ENCODE data around the gene RBM48.
"Not testable (repeated sequence)": the region's sequence is repeated elsewhere in the genome, so short reads cannot be mapped to it uniquely, and the experiment has no call there.

Gene RBM48

DNA sequence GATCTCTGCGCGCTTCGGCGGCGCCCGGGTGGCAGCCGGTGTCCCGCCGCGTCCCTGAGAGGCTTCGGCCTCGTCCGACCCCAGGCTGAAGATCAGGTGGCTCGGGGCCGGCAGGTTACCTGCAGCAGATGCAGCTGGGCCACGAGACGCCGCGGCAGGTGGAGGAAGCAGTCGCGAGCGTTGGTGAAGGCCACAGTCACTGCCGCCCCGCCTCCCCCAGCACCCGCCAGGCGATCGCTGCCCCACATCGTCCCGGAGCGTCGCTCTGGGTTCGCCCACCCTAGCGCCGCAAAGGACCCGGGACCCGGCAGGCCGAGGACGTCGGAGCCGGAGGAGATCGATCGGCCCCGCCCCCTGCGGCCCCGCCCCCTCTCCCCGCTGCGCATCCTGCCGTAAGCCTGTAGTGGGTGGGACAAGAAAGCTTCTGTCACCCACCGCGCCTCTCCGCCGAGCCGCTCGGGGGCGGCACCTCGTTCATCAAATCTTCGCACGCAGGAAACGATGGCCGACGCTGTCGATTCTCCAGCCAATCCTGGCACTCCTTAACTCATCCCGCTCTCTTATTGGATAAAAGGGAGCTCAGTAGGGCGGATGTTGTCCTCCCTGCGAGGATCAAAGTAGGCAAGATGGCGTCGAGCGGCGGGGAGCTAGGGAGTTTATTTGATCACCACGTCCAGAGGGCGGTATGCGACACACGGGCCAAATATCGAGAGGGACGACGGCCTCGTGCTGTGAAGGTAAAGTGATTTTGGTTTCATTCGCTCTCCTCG, at the start of gene RBM48, which contains the start of gene PEX1:
RBM48 (plus strand) TSS at position 608 of the 770 bp plus-strand sequence; CDS start at position 627, 19 bp downstream.
PEX1 (minus strand) TSS at position 333 of the 770 bp plus-strand sequence; CDS start at position 248, 85 bp downstream.
- peak; percentile 99 for DNase-seq

DNA sequence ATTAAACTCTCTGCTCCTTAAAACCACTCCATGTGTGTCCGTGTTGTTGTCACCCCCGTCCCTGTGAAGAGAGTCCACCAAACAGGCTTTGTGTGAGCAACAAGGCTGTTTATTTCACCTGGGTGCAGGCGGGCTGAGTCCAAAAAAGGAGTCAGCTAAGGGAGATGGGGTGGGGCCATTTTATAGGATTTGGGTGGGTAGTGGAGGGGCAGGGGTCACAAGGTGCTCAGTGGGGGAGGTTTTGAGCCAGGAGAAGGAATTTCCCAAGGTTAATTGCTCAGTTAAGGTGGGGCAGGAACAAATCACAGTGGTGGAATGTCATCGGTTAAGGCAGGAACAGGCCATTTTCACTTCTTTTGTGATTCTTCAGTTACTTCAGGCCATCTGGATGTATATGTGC, 49.4 kb upstream of the RBM48 start:
- not testable (repeated sequence) for DNase-seq

DNA sequence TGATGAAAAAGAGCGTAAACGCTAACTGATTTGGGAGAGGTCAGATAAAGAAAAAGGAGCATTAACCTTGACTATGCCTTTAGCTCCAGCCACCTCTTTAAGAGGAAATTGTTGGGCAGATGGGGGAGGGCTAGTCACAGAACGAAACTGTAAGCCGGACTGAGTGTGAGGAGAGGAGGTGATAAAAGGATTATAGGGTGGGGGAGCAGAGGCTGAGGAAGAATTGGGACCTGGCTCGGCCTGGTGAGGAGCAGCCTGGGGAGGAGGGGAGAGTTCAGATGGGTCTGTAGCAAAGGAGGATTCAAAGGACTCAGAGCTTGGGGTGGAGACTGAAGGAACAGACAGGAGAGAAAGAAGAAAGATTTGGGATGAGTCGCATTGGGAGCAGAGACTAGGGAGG, 45.0 kb upstream of the RBM48 start:
- not testable (repeated sequence) for DNase-seq

DNA sequence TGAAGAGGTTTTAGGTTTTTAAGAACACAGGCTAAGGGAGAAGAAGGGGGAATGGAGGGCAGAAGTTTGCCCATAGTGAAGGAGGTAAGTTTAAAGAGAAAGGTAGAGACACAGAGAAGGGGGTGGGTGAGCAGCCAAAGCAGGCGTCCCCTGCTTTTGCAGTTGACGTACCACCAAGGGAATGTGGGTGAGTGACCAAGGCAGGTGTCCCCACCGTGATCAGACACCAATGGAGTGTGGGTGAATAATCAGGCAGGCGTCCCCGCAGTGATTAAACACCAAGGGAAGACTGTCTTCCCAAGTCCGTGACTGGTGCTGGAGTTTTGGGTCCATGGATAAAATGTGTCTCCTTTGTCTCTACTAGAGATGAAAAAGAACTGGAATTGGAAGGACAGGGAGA, 44.4 kb upstream of the RBM48 start:
- not testable (repeated sequence) for DNase-seq

DNA sequence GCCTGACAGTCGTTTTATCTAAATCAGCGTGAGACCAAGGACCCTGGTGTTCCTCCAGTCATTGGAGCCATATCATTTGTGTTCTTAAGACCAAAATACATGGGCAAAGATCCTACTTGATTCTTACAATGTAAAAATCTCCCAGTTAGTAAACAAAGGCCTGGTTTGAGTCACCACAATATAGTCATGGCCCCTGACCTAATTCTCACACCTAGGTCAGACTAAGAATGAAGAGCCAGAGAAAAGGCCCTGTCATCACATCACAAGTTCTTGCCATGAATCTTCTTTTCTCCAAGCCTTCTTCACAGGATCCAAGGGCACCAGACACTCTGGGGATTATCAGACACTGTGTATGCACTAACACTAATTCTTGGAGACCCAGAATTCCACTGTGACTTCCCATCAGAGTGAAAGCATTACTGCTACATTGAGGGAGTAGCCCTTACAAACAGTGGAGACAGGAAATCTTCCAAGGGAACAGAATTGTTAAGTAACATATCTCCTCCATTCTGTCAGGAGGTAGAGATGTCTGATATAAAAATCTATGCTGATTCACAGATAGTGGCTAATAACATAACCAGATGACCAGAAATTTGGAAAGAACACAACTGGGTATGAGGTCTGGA, 43.2 kb upstream of the RBM48 start:
- no peak for DNase-seq

DNA sequence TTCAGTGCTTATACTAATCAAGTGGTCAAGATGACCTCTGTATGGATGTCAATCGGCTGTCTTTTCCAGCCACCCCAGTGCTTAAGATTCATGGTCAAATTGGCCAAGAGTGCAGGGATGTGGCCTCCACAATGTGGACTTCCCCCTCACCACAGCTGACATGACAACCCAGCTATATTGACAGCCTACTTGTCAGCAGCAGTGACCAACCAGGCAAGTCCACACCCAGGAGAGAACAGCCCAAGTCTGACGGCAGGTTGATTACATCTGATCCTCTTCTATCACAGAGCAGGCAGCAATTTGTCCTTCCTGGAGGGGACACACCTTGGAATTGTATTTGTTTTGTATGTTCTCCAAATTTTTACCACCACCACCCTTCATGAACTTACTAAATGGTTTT, 42.6 kb upstream of the RBM48 start:
- no peak for DNase-seq

DNA sequence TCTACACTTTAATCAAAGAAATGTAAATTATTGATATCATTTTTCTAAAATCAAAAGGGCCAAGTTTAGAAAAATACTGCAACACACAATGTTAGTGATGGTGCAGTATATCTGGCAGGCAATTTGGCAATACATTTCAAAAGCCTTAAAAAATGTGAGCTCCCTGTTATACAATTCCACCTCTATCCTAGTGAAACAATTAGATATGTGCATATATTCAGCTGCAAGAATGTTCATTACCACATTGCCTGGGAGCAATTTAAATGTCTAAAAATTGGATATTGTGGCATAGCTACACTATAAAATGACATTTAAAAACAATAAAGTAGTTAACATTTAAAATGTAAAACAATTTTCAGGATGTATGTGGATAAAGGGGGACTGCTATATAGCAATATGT, 40.8 kb upstream of the RBM48 start:
- DNase-seq = no peak

DNA sequence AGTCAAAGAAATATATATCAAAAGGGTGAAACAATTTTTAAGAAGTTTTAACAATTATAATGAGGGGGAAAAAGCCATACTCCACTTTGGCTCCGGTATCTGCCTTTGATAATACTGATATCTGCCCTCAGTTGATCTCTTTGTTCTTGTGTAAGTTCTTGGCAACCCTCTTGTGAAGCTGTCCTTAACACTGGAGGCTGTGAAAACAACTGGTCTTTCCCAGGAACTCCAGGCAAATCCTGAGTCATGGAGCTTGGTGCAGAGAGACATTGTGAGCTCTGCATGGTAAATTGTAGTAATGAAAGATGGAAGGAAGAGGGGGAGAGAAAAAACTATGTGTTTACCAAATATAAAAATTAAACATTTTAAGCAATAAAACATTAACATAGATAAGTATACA, 39.0 kb upstream of the RBM48 start:
- DNase-seq = no peak

DNA sequence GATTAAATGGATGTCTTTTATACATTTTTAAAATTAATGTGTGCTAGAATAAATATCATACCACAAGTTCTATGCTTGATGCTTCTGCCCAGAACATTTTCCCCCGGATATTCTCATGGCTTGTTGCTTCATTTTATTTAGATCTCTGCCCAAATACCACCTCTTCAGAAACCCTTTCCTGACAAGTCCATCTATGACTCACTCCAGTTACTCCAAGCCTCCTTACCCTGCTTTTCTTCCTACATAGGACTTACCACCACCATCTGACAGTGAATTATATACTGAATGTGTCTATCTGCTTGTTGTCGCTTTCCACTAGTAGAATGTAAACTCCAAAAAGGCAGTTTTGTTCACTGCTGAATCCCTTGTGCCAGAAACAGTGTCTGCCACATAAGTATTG, 31.7 kb upstream of the RBM48 start:
- no peak for DNase-seq

DNA sequence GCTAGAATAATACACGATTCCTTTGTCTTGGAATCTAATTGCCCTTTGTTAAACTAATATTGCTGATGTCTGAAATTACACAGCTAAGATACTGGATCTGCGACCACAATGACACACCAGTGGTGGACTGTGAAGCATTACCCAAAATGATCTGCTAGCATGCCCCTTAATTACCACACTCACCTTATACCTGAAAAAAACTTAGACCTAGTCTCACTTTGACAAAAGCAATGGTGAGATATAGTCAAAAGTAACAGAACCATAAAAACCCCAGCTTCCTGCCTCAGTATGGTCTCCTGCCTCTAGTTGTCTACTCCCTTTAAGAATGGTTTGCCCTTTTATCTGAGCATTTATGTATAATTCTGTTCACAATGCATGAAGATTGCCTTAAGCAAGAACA, 30.0 kb upstream of the RBM48 start:
- DNase-seq = no peak

DNA sequence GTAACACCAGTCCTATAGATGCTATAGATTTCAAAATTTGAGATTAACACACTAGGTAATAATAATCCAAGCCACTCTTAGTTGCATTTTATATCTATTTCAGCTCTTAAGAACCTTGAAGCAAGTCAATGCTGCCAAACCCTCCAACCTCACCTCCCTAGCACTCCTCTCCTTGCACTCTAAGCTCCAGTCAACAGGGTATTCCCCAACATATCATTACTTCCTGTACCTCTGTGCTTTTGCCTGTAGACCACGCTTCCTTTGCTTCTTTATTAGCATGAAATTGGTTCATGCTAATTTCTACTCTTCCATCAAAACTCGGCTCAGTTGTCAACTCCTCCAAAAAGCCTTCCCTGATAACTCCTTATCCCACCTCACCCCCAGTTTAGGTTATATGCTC, 24.8 kb upstream of the RBM48 start:
- DNase-seq = no peak

DNA sequence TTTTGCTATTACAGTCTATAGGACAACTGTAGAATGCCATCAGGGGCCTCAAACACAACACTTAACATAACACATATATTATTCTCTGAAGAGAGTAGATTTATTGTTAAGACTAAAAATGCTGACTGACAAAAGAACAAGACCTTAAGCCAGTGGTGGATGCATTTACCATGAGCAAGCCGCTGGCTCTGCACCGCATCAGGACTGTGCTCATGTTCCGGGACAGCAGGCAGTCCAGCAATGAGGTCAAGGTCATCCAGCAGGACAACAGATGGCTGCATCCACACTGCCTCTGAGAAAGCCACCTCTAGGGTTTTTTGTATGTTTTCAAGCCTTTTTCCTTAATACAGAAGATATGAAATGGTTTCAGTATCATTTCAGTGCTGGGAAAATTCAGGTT, 24.0 kb upstream of the RBM48 start:
- DNase-seq = no peak

DNA sequence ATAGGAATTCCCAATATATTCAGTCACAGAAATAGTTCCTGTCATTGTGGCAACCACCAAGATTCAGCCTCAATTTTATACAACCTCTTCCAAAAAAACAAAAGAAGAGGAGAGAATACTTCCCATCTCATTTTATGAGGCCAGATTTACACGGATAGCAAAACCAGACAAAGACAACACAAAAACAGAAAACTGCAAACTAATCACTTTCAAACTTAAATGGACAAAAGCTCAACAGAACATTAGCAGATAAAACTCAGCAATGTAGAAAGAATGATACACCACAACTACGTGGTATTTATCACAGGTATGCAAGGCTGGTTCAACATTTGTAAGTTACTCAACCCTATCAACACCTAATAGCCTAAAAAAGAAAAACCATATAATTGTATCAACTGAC, 22.2 kb upstream of the RBM48 start:
- DNase-seq = no peak

DNA sequence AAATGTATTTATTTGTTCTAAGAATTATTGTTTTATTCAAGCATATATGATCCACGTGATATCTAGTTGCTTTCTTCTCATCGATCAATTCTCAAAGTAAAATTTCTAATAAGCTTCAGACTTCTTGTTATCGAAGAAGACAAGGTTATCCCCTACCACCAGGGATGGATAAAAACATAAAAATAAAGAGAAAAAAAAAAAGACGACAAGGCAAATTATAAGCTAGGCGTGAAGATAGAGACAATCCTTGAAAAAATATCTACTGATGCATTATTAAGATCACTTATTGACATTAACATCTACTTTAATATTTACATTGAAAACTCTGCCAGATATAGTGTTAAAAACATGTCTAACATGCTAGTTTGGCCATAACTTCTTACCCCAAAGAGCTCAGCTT, 19.6 kb upstream of the RBM48 start:
- no peak for DNase-seq

DNA sequence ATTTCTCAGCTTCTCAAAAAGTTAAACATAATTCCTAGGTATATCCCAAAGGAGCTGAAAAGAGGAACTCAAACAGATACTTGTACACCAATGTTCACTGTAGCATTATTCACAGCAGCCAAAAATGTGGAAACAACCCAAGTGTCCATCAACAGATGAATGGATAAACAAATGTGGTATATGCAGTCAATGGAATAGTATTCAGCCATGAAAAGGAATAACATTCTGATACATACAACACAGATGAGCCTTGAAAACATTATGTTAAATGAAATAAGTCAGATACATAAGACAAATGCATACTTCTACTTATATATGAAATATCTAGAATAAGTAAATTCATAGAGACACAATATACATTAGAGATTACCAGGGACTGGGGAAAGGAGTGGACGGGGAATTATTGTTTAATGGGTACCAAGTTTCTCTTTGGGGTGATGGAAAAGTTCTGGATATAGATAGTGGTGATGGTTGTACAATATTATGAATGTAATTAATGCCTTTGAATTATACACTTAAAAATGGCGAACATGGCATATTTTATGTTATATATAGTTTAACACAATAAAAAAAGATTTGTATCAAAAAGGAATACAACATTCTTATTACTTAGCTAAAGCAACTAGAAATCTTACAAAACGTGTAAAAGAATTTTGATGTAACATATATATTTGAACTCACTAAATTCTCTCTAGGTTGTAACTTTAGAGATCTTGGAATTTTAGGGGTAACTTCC, 15.3 kb upstream of the RBM48 start:
- DNase-seq = no peak

DNA sequence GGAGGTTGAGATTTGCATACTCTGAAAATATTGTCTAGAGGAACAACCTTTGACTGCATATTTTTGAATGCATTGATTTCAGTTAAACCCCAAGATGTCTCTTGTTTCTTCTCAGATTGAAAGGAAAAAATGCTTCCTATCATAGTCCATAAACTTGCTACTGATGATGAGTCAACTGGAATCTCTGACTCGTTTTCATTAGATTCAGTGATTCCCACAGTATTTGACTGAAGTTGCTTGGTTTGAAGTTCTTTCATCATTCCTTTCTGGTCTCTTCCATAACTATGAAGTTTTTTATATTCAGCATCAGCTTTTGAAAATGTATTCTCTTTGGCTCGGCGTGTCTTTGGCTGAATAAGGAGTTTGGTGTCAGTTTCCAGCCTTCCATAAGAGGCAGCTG, 11.0 kb upstream of the RBM48 start:
- peak; percentile 70 for DNase-seq

DNA sequence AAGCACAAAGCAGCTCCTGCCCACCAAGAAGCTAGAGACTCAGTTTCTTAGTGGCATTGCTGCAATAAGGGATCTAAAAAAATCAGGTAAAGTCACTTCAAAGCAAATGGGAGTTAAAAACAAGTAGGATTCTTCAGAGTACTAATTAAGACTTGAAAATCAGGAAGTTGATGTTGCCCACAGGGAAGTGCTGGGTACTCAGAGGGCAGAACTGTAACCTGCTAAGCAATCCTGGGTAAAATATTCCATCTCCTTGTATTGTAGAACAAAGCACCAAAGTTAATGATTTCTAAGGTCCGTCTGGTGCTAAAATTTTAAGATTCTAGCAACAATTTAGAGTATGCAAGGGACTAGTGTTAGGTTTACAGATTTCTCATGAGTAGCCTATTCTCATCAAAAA, 8.6 kb upstream of the RBM48 start:
- no peak for DNase-seq

DNA sequence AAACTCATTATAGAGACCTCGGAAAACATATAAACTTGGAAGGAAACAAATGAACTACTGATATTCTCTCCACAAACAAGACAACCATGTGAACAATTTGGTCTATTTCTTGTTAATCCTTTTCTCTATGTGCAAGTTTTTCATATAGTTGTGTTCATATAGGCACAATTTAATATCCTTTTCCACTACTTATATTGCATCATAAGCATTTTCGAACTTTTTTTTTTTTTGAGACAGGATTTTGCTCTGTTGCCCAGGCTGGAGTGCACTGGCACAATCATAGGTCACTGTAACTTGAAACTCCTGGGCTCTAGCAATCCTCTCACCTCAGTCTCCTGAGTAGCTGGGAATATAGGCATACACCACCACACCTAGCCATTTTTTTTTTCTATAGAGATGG, 5.5 kb upstream of the RBM48 start:
- DNase-seq = no peak

DNA sequence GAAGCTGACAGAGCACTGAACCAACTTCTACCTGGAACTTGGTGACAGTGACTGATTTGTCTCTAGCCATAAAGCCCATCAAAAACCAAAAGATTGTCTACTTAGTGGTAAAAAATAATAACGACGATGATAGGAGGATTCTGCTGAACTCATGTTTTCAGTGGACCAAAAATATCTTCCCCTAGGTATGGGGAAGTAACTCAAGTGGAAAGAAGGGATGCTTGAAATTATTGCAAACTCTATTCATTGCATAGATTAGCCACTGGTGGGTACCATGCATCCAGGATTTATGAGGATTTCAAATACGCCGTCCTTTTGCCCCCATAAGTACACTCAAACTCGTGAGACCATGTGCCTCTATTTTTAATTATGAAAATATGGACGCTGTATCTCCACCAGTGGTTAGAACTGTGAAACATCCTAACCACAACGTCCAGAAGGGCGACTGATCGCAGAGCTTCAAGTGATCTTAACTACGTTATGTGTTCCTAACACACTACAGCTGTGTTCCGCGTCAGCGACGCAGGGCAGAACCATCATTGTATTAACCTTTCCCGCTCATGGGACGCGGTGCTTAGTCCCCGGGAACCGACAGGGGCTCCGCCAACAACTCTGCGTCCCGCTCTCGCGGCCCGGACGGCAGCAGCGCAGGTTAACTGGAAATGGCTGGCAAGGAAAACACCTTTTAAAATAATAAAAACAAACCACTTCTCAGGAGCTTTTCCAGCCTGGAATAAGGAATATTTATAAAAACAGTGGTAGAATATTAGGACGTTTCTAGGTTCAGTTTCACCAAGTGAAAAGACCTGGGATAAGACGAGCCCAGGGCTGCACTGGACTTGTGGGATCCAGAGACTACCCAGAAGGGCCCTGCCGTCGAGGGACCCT, 1.1 kb upstream of the RBM48 start:
- peak; percentile 43 for DNase-seq

DNA sequence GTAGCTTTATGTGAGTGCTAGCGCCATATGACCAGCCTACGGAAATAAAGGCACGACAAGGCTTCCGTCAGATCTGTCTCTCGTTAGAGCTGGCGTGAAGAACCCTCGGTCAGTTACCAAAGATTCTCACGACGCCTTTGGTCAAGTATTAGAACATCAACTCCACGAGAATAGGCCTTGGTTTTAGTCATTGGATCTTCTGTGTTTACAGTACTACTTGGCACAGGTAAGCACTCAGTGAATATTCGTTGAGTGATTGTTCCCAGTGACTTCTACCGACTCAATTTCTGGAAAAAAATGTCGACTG, 316 bp downstream of the RBM48 start:
- DNase-seq = no peak

DNA sequence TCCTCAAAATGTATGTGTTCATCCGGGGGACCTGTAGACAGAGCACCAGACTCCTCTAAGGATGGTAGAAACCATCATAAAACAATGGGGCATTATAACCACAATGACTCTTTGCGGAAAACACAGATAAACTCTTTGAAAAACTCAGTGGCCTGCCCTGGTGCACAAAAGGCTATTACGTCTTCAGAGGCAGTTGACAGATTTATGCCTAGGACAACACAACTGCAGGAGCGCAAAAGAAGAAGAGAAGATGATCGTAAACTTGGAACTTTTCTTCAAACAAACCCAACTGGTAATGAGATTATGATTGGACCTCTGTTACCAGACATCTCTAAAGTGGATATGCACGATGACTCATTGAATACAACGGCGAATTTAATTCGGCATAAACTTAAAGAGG, 6.0 kb downstream of the RBM48 start:
- DNase-seq = no peak

DNA sequence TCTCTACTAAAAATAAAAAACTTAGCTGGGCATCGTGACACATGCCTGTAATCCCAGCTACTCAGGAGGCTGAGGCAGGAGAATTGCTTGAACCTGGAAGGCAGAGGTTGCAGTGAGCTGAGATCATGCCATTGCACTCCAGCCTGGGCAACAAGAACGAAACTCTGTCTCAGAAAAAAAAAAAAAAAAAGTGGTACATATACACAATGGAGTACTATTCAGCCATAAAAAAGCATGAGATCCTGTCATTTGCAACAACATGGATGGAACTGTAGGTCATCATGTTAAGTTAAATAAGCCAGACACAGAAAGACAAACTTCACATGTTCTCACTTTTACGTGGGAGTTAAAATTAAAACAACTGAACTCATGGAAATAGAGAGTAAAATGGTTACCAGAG, 14.9 kb downstream of the RBM48 start:
- not testable (repeated sequence) for DNase-seq

DNA sequence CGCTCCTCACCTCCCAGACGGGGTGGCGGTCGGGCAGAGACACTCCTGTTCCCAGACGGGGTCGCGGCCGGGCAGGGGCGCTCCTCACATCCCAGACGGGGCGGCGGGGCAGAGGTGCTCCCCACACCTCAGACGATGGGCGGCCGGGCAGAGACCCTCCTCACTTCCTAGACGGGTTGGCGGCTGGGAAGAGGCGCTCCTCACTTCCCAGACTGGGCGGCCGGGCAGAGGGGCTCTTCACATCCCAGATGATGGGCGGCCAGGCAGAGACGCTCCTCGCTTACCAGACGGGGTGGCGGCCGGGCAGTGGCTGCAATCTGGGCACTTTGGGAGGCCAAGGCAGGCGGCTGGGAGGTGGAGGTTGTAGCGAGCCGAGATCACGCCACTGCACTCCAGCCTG, 16.5 kb downstream of the RBM48 start:
- not testable (repeated sequence) for DNase-seq
